Measurements from ENCODE around the gene TRIM47.

GRCh38 chr17:75875940-75876189 is 2.5 kb downstream of the TRIM47 start:
- TF ChIP-seq CTCF (IDR thresholded peaks at IDR 0.05; ENCODE audit: poor library complexity): no peak
- no peak for TF ChIP-seq EZH2 (IDR thresholded peaks at IDR 0.05; ENCODE audit: borderline replicate concordance)
- TF ChIP-seq EZH2phosphoT487 (IDR thresholded peaks at IDR 0.05; ENCODE audit: low read depth, severe bottlenecking, unreplicated experiment): no peak

Data from hepatocyte (in vitro differentiated cells).